Brain microvascular endothelial cell (primary cell): ENCODE results near the gene EXOC6B.
A peak's percentile ranks its signal among the peaks of the same experiment; 100 is the strongest.

ENCODE experiments used
- DNase-seq: peaks from one replicate; pipeline ENCODE4 v3.0.0-alpha.2; 2020
- H3K27ac ChIP-seq: fragments of 250-450 bp; sonication (Bioruptor Pico); 2 replicates; pipeline ENCODE4 v1.5.1; 2020; ENCODE audit warnings: mild to moderate bottlenecking, moderate library complexity
- H3K27me3 ChIP-seq: fragments of 250-450 bp; sonication (Bioruptor Pico); replicated peaks from 2 replicates; pipeline ENCODE4 v1.5.1; 2020; ENCODE audit warnings: mild to moderate bottlenecking
- H3K36me3 ChIP-seq: fragments of 250-450 bp; sonication (Bioruptor Pico); replicated peaks from 2 replicates; pipeline ENCODE4 v1.5.1; 2020; ENCODE audit warnings: mild to moderate bottlenecking
- H3K4me3 ChIP-seq: 2 replicates; pipeline ENCODE4 v1.5.1; 2011; ENCODE audit warnings: low read depth, mild to moderate bottlenecking, control low read depth, low read length, moderate library complexity
- in situ Hi-C: cut with HindIII; loops from 2 replicates; pipeline ENCODE4 v1.10.0; 2017; ENCODE audit warnings: low sequenced_read_pairs, low pct_ligation_motif_present
- TF ChIP-seq, protein P1 (sequence below): IDR thresholded peaks from 2 replicates; pipeline ENCODE4 v1.5.1; 2011; ENCODE audit warnings: low read depth, mild to moderate bottlenecking, moderate library complexity, low read length, control low read depth, inconsistent platforms; ENCODE audit errors: missing control alignments

Gene EXOC6B

DNA sequence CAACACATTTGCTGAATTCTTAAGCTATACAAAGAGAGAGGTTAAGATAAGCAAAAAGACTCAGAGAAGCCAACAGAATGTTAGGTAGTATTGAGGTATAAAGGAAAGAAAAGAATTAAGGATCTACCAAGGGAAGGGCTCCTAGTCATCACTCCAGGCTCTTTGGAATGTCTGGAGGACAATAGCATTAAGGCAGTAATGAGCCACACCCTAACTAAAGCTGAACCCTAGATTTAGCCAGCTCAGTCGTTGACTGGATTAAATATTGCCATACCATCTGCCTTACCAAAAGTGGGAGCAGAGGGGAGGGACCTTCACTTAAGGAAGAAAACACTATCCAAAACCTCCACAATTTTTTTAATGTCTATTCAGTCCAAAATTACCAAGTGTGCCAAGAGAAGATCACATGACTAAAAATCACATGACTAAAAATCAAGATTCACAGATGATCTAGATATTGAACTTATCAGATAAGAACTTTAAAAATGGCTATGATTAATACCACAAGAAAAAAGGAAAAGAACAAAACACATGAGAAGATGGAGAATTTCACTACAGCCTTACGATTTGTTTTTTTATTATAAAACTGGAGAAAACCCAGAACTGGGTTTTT lies 59.7 kb downstream of the EXOC6B start:
- in situ Hi-C loops = no loop called here
- TF ChIP-seq, protein P1, sequence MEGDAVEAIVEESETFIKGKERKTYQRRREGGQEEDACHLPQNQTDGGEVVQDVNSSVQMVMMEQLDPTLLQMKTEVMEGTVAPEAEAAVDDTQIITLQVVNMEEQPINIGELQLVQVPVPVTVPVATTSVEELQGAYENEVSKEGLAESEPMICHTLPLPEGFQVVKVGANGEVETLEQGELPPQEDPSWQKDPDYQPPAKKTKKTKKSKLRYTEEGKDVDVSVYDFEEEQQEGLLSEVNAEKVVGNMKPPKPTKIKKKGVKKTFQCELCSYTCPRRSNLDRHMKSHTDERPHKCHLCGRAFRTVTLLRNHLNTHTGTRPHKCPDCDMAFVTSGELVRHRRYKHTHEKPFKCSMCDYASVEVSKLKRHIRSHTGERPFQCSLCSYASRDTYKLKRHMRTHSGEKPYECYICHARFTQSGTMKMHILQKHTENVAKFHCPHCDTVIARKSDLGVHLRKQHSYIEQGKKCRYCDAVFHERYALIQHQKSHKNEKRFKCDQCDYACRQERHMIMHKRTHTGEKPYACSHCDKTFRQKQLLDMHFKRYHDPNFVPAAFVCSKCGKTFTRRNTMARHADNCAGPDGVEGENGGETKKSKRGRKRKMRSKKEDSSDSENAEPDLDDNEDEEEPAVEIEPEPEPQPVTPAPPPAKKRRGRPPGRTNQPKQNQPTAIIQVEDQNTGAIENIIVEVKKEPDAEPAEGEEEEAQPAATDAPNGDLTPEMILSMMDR = no peak
- Histone ChIP-seq H3K4me3 (no peak overlapping the region), H3K36me3 (no peaks in the 10 kb centered on the region), H3K27me3 (no peaks in the 10 kb centered on the region), H3K27ac (no peak overlapping the region)
- DNase-seq = no peak

DNA sequence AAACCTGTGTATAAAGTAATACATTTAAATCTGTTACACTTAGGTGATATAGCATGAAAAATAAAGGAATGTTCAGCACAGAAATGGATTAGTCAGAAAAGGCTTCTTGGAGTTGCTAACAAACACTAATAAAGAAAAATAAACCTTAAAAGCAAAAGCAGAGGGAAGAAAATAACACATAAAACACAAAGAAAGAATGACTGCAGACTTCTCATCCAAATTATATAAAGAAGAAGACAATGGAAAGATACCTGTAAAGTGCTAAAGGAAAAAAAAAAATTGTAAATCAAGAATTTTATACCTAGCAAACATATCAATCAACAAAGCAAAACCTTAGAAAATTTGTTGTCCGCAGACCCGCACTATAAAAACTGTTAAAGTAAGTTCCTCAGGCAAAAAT lies 63.6 kb downstream of the EXOC6B start:
- Histone ChIP-seq H3K36me3 (no peaks in the 10 kb centered on the region), H3K4me3 (no peak overlapping the region), H3K27me3 (no peaks in the 10 kb centered on the region), H3K27ac (no peak overlapping the region)
- in situ Hi-C loops = no loop called here
- no peak for DNase-seq
- TF ChIP-seq, protein P1 = no peak

DNA sequence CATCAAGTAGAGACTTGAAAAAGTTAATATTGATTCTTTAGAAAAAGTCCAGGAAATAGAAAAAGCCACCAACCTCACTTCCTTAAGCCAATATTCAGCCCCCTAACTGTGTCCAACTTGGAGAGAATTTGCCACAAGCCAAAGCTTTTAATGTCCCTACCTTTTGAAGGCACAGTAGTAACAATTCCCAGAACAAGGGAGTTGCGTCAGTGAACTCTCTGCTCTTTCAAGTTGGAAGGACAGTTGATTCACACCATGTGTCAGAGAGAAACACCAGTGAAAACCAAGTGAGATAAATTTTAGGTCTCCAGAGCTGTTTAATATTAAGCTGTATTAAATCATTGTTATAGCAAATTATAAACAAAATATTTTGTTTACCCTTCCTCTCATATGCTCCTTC lies 66.1 kb downstream of the EXOC6B start:
- Histone ChIP-seq H3K4me3 (no peak overlapping the region), H3K27ac (no peak overlapping the region), H3K27me3 (no peaks in the 10 kb centered on the region), H3K36me3 (no peaks in the 10 kb centered on the region)
- TF ChIP-seq, protein P1 = no peak
- DNase-seq = no peak
- in situ Hi-C loops = no loop called here

DNA sequence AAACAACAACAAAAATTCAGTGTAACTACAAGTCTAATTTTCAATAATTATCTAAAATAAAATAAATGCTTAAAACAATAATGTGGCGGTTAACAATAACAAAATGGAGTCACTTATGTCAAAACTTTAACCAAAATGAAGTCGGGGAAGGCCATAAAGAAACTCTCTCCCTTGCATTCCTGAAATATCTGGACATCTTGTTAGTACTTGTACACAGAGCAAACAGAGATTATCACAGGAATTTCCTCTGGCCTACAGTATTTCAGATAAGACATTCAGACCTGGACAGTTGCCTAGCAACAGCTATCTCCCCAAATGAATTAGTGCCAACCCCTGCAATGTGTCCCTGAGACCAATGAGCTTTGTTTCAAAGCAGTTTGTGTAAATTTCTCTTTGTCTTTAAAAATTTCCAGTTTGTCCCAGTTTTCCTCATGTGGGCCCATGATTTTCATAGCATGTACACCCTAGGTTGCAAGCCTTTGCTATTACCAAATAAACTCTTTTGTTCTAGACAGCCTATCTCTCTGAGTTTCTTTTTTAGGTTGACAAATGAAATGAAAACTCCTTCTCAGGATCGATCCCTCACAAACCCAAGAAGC lies 68.6 kb downstream of the EXOC6B start:
- TF ChIP-seq, protein P1 = no peak
- in situ Hi-C loops = no loop called here
- peak overlapping the region; percentile 37 for H3K27ac ChIP-seq
- H3K27me3 ChIP-seq = no peaks in the 10 kb centered on the region
- DNase-seq = peak; percentile 93
- H3K36me3 ChIP-seq = no peaks in the 10 kb centered on the region
- no peak overlapping the region for H3K4me3 ChIP-seq

DNA sequence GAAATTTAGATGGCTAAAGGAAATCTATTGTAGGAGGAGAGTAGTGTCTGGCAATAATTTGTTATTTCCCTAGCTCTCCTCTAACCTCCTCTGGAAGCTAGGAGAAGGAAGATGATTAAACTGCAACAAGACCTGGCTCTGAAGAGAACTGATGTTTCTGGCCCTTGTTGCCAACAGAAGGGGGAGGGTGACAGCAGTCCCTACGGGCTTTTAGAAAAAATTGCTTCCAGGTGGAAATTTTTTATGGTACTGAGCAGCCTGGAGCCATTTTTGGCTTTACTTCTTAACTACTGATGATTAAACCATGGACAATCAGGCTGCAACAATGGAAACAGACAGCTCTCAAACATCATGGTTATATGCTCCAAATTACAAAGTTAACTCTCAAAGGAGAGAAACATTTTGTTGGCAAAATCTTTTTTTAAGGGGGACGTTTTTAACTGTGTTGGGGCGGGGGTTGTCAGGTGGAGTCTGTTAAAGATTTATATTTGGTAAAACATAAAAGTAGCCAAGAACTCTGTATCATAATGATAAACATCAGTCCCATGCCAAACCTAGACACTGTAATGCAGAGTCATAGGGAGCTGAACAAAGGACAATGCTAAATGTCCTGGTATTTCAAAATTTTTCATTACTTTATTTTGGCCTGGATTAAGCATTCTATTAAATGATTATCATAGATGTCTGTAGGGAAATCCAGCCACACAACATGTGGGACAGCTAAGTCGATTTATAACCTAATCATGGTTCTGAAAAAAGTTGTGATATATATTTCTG lies 70.0 kb downstream of the EXOC6B start:
- no peak overlapping the region for H3K27ac ChIP-seq
- no peak for DNase-seq
- H3K27me3 ChIP-seq = no peaks in the 10 kb centered on the region
- TF ChIP-seq, protein P1 = no peak
- H3K4me3 ChIP-seq = no peak overlapping the region
- in situ Hi-C loops = no loop called here
- no peaks in the 10 kb centered on the region for H3K36me3 ChIP-seq
